ENCODE measurements around the gene DHODH.
A peak's percentile ranks its signal among the peaks of the same experiment; 100 is the strongest.
"Not testable (repeated sequence)": the region's sequence is repeated elsewhere in the genome, so short reads cannot be mapped to it uniquely, and the experiment has no call there.

Gene DHODH
- 12.4 to 16.3 reads per million in 2 donors for total RNA-seq

GRCh38 chr16:72008424-72009216, at the start of gene DHODH:
Gene DHODH (plus strand): TSS chr16:72008744. CDS start chr16:72008765, 21 bp downstream.
- DNase-seq = peak; percentile 92

- DNase-seq = no peak
These were observed 47.2 kb upstream of the DHODH start for GRCh38 chr16:71961066-71962039.

- DNase-seq = no peak
These were observed 45.2 kb upstream of the DHODH start for GRCh38 chr16:71963125-71963875.

- no peak for DNase-seq
These were observed 43.3 kb upstream of the DHODH start for GRCh38 chr16:71965223-71965622.

GRCh38 chr16:71966932-71967331, 41.6 kb upstream of the DHODH start:
- no peak for DNase-seq

GRCh38 chr16:71969353-71969752, 39.2 kb upstream of the DHODH start:
- DNase-seq = no peak

GRCh38 chr16:71971571-71971970, 37.0 kb upstream of the DHODH start:
- no peak for DNase-seq

GRCh38 chr16:71972356-71972755, 36.2 kb upstream of the DHODH start:
- DNase-seq = no peak

GRCh38 chr16:71973001-71973400, 35.5 kb upstream of the DHODH start:
- DNase-seq = no peak

GRCh38 chr16:71974068-71974818, 34.3 kb upstream of the DHODH start:
- no peak for DNase-seq

GRCh38 chr16:71985262-71985974, 23.1 kb upstream of the DHODH start:
- DNase-seq = no peak

- DNase-seq = no peak
These were observed 22.4 kb upstream of the DHODH start for GRCh38 chr16:71986131-71986530.

GRCh38 chr16:71995038-71995437, 13.5 kb upstream of the DHODH start:
- no peak for DNase-seq

GRCh38 chr16:71997578-71997977, 11.0 kb upstream of the DHODH start:
- DNase-seq = not testable (repeated sequence)

- DNase-seq = no peak
These were observed 7.2 kb upstream of the DHODH start for GRCh38 chr16:72001180-72001874.

- DNase-seq = no peak
These were observed 5.9 kb upstream of the DHODH start for GRCh38 chr16:72002619-72003018.

- not testable (repeated sequence) for DNase-seq
These were observed 500 bp upstream of the DHODH start for GRCh38 chr16:72008065-72008423.

GRCh38 chr16:72009779-72010178, 1.2 kb downstream of the DHODH start:
- no peak for DNase-seq

GRCh38 chr16:72012607-72013006, 4.1 kb downstream of the DHODH start:
- DNase-seq = no peak

GRCh38 chr16:72013389-72013788, 4.8 kb downstream of the DHODH start:
- no peak for DNase-seq
